Panc1 (cell line): ENCODE results near the gene TOGARAM2. TPM values are rescaled to one million over a fixed set of nuclear protein-coding genes. Genes with fewer than 3 reads are reported as not detected.

Experiments used
- ATAC-seq: fragments of 200-7000 bp; cut with Tn5 transposase; 2 replicates; pipeline ENCODE4 v1.9.1; 2020; ENCODE audit warnings: mild to moderate bottlenecking, moderate library complexity
- BruUV-seq: library from RNA; stranded (reverse); fragments of 400-500 nt; replicated peaks from 2 replicates; lab custom pipeline; 2021; lab: Mats Ljungman, UMichigan
- CTCF ChIA-PET: fragments of 300-600 bp; sonication (Branson Sonifier 250); formaldehyde crosslinking; loops from one replicate; lab custom pipeline; 2022; ENCODE audit warnings: antibody characterized with exemption; lab: Charles Lee
- POLR2A ChIA-PET: fragments of 300-600 bp; sonication (Branson Sonifier 250); formaldehyde crosslinking; loops from one replicate; lab custom pipeline; 2022; ENCODE audit warnings: antibody characterized with exemption; lab: Charles Lee
- DNase-seq: peaks from one replicate; pipeline ENCODE4 v3.0.0-alpha.2; 2010; ENCODE audit warnings: low read depth, low spot score
- H3K27ac ChIP-seq: 2 replicates; pipeline ENCODE4 v1.5.1; 2011; ENCODE audit warnings: mild to moderate bottlenecking, low read length, inconsistent platforms
- H3K27me3 ChIP-seq: fragments of 200-500 bp; sonication (Bioruptor generic); 2 replicates; pipeline ENCODE4 v1.6.0; 2014; ENCODE audit warnings: low read length, inconsistent platforms; ENCODE audit not compliant: control insufficient read depth, insufficient read depth
- H3K36me3 ChIP-seq: fragments of 200-500 bp; sonication (Bioruptor generic); 2 replicates; pipeline ENCODE4 v1.5.1; 2014; ENCODE audit warnings: inconsistent platforms, mild to moderate bottlenecking, low read length, moderate library complexity; ENCODE audit not compliant: control insufficient read depth, insufficient read depth
- H3K4me1 ChIP-seq: 2 replicates; pipeline ENCODE4 v1.5.1; 2011; ENCODE audit warnings: inconsistent platforms, mild to moderate bottlenecking, low read length, moderate library complexity; ENCODE audit not compliant: control insufficient read depth, insufficient read depth
- H3K4me3 ChIP-seq, 2 experiments: 2 replicates each; pipeline ENCODE4 v1.5.1; 2011 to 2012; ENCODE audit warnings: low read depth in 2 of 2, low read length in 2 of 2, mild to moderate bottlenecking in 2 of 2, inconsistent platforms in 1 of 2, moderate library complexity in 1 of 2
- H3K9me3 ChIP-seq: fragments of 200-500 bp; sonication (Bioruptor generic); 2 replicates; pipeline ENCODE4 v1.5.1; 2014; ENCODE audit warnings: low read depth, mild to moderate bottlenecking, inconsistent platforms, low read length, moderate library complexity; ENCODE audit not compliant: control insufficient read depth, insufficient read depth
- POLR2AphosphoS5 ChIP-seq: IDR thresholded peaks from 2 replicates; pipeline ENCODE4 v1.6.1; 2012; ENCODE audit warnings: mild to moderate bottlenecking, low read depth, low read length, moderate library complexity
- SIN3A ChIP-seq: IDR thresholded peaks from 2 replicates; pipeline ENCODE4 v1.6.1; 2012; ENCODE audit warnings: low read depth, mild to moderate bottlenecking, low read length, moderate library complexity, borderline replicate concordance; ENCODE audit not compliant: insufficient read depth
- TCF7L2 ChIP-seq: IDR thresholded peaks from 2 replicates; pipeline ENCODE4 v1.6.1; 2011; ENCODE audit warnings: mild to moderate bottlenecking, low read depth, low read length, inconsistent platforms
- in situ Hi-C: cut with HindIII; loops from 2 replicates; pipeline ENCODE4 v1.10.0; 2016; ENCODE audit warnings: low sequenced_read_pairs, low pct_unique_long_range_greater_than_20kb
- intact Hi-C: fragments of 100-400 bp; cut with micrococcal nuclease; formaldehyde crosslinking; loops from one replicate; pipeline ENCODE4 v1.10.0; 2022; ENCODE audit not compliant: unreplicated experiment
- total RNA-seq: library from RNA; stranded (reverse); gene quantifications from one replicate; pipeline ENCODE4 v1.2.1, GENCODE V29; 2021; ENCODE audit not compliant: unreplicated experiment
- TF ChIP-seq, protein P1 (sequence below): fragments of 450-650 bp; IDR thresholded peaks from 2 replicates; pipeline ENCODE4 v1.5.1; 2017; ENCODE audit warnings: mild to moderate bottlenecking
- TF ChIP-seq, protein P2 (sequence below), 2 experiments: IDR thresholded peaks; 2 replicates each; pipeline ENCODE4 v1.6.1; 2011 to 2012; ENCODE audit warnings: low read depth in 2 of 2, control low read depth in 1 of 2, low read length in 1 of 2, mild to moderate bottlenecking in 1 of 2, moderate library complexity in 1 of 2; ENCODE audit not compliant: insufficient read depth in 1 of 2

The TOGARAM2 gene
- total RNA-seq, 1 experiment from 2014 or later: 0.44 TPM

DNA sequence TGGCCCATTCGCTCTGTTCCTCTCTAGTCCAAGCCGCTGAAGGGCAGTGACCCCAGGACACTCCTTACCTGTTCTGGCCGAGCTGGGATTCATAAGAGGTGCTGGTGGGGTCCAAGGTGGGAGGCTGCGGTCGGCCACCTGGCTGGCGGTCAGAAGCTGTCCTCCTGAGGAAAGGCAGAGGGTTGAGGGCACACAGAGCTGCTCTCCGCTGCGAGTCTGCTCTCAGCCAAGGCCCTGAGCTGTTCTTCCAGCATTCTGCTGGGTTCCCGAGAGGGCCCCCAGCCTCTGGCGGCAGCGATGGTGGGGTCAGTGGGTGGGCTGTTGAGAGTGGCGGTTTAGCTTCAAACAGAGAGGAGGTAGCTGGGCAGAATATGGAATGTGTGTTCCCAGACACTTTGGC is 89.4 kb downstream of the TOGARAM2 start:
- Histone ChIP-seq H3K4me3 (no peak overlapping the region), H3K27ac (no peak overlapping the region), H3K4me1 (no peaks in the 10 kb centered on the region), H3K27me3 (no peaks in the 10 kb centered on the region), H3K9me3 (no peaks in the 10 kb centered on the region), H3K36me3 (no peaks in the 10 kb centered on the region)
- ChIA-PET POLR2A (no interaction called here), CTCF (no interaction called here)
- DNase-seq (no peak), ATAC-seq (no peak)
- in situ Hi-C loops (no loop called here), intact Hi-C loops (no loop called here)
- no peak for TF ChIP-seq SIN3A
- no peak for TF ChIP-seq POLR2AphosphoS5
- TF ChIP-seq, protein P1, sequence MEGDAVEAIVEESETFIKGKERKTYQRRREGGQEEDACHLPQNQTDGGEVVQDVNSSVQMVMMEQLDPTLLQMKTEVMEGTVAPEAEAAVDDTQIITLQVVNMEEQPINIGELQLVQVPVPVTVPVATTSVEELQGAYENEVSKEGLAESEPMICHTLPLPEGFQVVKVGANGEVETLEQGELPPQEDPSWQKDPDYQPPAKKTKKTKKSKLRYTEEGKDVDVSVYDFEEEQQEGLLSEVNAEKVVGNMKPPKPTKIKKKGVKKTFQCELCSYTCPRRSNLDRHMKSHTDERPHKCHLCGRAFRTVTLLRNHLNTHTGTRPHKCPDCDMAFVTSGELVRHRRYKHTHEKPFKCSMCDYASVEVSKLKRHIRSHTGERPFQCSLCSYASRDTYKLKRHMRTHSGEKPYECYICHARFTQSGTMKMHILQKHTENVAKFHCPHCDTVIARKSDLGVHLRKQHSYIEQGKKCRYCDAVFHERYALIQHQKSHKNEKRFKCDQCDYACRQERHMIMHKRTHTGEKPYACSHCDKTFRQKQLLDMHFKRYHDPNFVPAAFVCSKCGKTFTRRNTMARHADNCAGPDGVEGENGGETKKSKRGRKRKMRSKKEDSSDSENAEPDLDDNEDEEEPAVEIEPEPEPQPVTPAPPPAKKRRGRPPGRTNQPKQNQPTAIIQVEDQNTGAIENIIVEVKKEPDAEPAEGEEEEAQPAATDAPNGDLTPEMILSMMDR: no peak
- TF ChIP-seq, protein P2, sequence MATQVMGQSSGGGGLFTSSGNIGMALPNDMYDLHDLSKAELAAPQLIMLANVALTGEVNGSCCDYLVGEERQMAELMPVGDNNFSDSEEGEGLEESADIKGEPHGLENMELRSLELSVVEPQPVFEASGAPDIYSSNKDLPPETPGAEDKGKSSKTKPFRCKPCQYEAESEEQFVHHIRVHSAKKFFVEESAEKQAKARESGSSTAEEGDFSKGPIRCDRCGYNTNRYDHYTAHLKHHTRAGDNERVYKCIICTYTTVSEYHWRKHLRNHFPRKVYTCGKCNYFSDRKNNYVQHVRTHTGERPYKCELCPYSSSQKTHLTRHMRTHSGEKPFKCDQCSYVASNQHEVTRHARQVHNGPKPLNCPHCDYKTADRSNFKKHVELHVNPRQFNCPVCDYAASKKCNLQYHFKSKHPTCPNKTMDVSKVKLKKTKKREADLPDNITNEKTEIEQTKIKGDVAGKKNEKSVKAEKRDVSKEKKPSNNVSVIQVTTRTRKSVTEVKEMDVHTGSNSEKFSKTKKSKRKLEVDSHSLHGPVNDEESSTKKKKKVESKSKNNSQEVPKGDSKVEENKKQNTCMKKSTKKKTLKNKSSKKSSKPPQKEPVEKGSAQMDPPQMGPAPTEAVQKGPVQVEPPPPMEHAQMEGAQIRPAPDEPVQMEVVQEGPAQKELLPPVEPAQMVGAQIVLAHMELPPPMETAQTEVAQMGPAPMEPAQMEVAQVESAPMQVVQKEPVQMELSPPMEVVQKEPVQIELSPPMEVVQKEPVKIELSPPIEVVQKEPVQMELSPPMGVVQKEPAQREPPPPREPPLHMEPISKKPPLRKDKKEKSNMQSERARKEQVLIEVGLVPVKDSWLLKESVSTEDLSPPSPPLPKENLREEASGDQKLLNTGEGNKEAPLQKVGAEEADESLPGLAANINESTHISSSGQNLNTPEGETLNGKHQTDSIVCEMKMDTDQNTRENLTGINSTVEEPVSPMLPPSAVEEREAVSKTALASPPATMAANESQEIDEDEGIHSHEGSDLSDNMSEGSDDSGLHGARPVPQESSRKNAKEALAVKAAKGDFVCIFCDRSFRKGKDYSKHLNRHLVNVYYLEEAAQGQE (IDR thresholded peaks at IDR 0.05; ENCODE audit: insufficient read depth in 1 of 2, low read depth in 2 of 2, low read length in 1 of 2): no peak
- no peak for TF ChIP-seq TCF7L2
- no TSS peak for BruUV-seq

DNA sequence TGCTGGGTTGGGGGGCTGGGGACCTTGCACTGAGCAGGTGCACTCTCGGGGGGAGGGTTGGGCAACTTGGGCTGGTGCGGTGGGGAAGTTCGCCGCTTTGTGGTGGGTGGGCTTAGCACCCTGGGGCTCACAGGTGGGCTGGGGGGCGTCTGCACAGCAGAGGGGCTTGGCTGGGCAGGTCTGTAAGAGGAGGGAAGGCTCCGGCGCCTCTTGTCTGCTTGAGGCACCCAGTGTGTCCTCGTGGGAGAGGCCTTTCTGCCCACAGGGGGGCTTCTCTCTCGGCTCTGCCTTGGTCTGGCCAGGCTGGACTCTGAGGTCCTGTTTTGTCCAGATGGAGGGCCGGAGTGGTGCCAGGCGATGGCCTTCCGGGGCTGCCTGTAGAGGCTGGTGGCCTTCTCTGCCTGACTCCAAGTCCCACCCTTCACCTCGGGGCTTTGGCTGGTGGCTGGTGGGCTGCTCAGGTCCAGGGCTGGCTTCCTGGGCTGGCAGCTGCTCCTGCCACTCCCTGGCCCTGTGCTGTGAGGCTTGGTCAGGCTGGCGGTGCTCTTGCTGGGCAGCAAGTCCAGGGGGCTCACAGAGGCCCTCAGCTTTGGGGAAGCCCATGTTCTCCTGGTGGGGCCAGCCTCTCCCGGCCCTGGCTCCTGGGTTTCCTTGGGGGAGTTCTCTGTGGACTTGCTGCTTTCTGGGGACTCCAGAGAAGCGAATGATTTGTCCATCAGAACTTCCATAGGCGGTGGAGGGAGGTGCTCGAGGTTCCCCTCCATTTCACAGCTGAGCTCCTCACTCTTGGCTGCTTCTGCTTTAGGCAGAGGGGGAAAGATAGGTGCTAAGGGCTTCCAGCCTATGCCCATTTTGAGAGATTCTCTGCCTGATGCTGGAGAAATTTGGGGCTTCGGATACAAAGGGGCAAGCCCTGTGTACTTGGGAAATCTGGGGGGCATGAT is 90.2 kb downstream of the TOGARAM2 start:
- TF ChIP-seq SIN3A (no peak), TCF7L2 (no peak), POLR2AphosphoS5 (no peak)
- TF ChIP-seq, protein P2 (IDR thresholded peaks at IDR 0.05; ENCODE audit: insufficient read depth in 1 of 2, low read depth in 2 of 2, low read length in 1 of 2): no peak
- TF ChIP-seq, protein P1: no peak
- Histone ChIP-seq H3K36me3 (no peaks in the 10 kb centered on the region), H3K27me3 (no peaks in the 10 kb centered on the region), H3K27ac (no peak overlapping the region), H3K9me3 (no peaks in the 10 kb centered on the region), H3K4me1 (no peaks in the 10 kb centered on the region), H3K4me3 (no peak overlapping the region)
- CTCF ChIA-PET: no interaction called here
- intact Hi-C loops (no loop called here), in situ Hi-C loops (no loop called here)
- POLR2A ChIA-PET: no interaction called here
- ATAC-seq (no peak), DNase-seq (no peak)
- BruUV-seq: no TSS peak
